Thymus (tissue), 14 donors: ENCODE results near the gene PALD1. TPM values are rescaled to one million over a fixed set of nuclear protein-coding genes. Genes with fewer than 3 reads are reported as not detected.

Experiments
- DNase-seq, 9 donors: peaks; one replicate each; pipeline ENCODE4 v3.0.0-alpha.2; 2013; ENCODE audit warnings: low spot score in 9 of 9, low read depth in 6 of 9, missing footprints in 1 of 9
- H3K27ac ChIP-seq, 2 donors: one replicate each; pipeline ENCODE4 v1.5.1; 2013; ENCODE audit warnings: control low read depth in 1 of 2, low read depth in 1 of 2, low read length in 1 of 2, mild to moderate bottlenecking in 1 of 2, moderate library complexity in 1 of 2
- H3K27me3 ChIP-seq, 2 donors: one replicate each; pipeline ENCODE4 v1.5.1; 2013; ENCODE audit warnings: low read length in 1 of 2; ENCODE audit not compliant: control insufficient read depth in 2 of 2, insufficient read depth in 1 of 2
- H3K36me3 ChIP-seq, 2 donors: one replicate each; pipeline ENCODE4 v1.5.1; 2013; ENCODE audit warnings: low read length in 1 of 2, mild to moderate bottlenecking in 1 of 2, moderate library complexity in 1 of 2; ENCODE audit not compliant: control insufficient read depth in 2 of 2, insufficient read depth in 2 of 2
- H3K4me1 ChIP-seq, 2 donors: one replicate each; pipeline ENCODE4 v1.5.1; 2013; ENCODE audit warnings: low read length in 2 of 2; ENCODE audit not compliant: control insufficient read depth in 2 of 2, insufficient read depth in 2 of 2
- H3K4me3 ChIP-seq, 2 donors: one replicate each; pipeline ENCODE4 v1.5.1; 2013; ENCODE audit warnings: low read length in 2 of 2, control low read depth in 1 of 2, mild to moderate bottlenecking in 1 of 2
- H3K9me3 ChIP-seq, 2 donors: one replicate each; pipeline ENCODE4 v1.5.1; 2013; ENCODE audit warnings: low read length in 1 of 2, mild to moderate bottlenecking in 1 of 2; ENCODE audit not compliant: control insufficient read depth in 2 of 2, insufficient read depth in 1 of 2
- WGBS: extraction: QIAGEN DNeasy Blood & Tissue Kit; methylation state at CpG from one replicate; pipeline ENCODE4 v1.1.7; 2013; 5-methylcytosine and 5-hydroxymethylcytosine counted together
- long read RNA-seq, 10 donors: transcript quantifications; one replicate each; lab custom pipeline, GENCODE V29; 2026
- polyA plus RNA-seq: library from polyadenylated mRNA; stranded (reverse); fragments of 200-250 nt; gene quantifications from one replicate; pipeline ENCODE4 v1.2.3, GENCODE V29; 2013
- total RNA-seq: library from RNA; stranded (reverse); fragments of 120-200 nt; gene quantifications from one replicate; pipeline ENCODE4 v1.2.4, GENCODE V29; 2013
- donor health status: healthy.

PALD1 gene
- total RNA-seq, result 7.3 TPM
- 10.3 TPM for polyA plus RNA-seq
- long read RNA-seq, donor 1, result 0 reads
- long read RNA-seq, donor 2, result 0 reads
- long read RNA-seq, donor 3, result 0 reads
- long read RNA-seq, donor 4, partial matches to known transcripts, result 5 of 5 reads
- long read RNA-seq, donor 4, other reads (novel, unspliced or antisense), result 0 of 5 reads
- long read RNA-seq, donor 5, result 0 reads
- long read RNA-seq, donor 6, result 0 reads
- long read RNA-seq, donor 7, result 0 reads
- long read RNA-seq, donor 8, result 0 reads
- long read RNA-seq, donor 9, result 0 reads
- long read RNA-seq, donor 10, result 0 reads

DNA sequence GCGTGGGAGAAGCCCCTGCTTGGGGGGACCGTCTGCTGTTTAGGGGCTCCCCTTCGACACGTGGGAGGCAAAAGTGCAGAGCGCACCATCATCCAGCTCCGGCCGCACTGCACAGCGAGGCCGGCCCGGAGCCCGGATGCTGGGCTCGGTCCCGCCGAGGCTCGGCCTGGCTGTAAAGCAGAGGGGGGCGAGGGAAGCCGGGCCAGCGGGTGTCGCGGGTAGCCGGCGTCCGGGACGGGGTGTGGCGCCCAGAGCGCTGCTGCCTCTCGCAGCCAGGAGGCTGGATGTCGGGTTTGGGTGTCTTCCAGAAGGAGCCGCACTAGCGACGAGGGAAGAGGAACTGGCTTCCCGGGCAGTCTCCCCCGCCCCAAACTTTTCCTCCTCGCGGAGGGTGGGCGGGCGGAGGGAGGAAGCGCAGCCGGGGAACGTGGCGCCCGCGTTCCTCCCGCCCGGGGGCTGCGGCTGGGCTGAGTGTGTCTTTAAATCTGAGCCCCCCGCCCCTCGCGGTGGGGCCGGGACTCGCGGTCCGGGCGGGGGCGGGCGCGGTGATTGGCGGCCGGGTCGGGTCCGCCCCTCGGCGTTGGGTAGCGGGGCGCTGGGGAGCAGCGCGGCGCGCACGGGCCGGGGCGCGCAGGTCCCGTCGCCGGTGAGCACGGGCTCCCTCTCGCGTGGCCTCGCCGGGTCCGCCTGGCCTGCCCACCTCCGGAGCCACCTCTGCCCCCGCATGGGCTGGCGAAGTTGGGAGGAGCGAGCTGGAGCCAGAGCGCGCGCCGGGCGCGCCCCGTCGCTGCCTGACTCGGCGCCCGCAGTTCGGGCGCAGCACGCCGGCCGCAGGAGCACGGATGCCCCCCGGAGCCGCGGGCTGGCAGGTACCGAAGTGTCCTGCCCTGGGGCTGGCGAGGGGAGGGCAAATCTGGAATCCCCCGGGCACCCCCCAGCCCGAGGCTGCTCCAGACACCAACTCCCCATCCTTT is at the start of gene PALD1:
TSS of gene PALD1 (plus strand) at position 577 of the 974 bp plus-strand sequence. CDS start 47,185 bp downstream, outside the sequence.
- Histone ChIP-seq H3K4me1 (peaks cover 34 to 51% of the 10 kb centered on the region in 2 donors), H3K27me3 (peaks cover 9 to 40% of the 10 kb centered on the region in 2 donors), H3K4me3 (peak within 1 kb of the TSS; percentile 48 to 56), H3K9me3 (no peaks in the 10 kb centered on the region), H3K27ac (peak within 1 kb of the TSS in 1 of 2 donors; percentile 47), H3K36me3 (no peaks in the 10 kb centered on the region)
- under 1% methylated on average over 110 of the region's 110 CpGs for WGBS
- DNase-seq, result peak in 3 of 9 donors; percentile 38 to 66 (median 47)

DNA sequence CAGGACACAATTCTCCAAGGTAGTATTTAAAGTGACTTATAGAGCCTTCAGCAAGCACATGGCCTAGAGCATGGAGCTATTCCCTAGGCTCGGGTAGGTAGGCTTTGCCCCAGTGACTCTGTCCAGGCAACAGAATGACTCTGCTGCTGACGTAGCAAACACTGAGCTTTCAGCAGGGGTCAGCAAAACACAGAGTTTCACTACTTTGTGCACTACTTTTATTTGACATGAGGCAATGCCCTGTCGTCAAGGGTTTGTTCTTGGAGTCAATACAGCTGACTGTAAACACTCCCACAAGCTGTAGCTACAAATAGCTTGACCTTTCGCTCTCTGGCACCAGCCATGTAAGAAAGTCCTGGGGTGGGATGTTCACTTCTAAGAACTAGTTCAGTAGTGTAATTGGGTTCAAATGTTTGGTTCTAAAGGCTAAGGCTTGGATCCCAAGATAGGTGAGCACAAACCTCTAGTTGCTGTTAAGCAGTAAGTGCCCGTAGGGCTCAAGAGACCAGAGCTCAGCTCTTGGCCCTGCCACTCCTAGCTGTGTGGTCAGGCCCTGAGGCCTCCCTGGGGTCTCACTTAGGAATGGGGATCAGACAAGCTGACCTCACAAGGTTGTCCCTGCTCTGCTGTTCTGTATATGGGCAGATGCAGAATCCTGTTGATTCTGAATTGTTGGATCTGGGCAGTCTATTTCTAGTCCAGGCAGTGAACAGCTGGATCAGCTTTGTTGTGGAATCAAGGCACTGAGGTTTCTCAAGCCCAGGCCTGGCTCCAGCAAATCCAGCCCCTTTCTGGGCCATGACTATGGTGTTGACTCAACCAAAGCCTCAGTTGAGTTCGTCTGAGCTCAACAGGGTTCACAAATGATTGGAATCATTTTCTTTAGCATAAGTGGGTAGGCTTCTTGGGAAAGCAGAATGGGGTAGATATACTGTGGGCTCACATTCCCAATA is 47.8 kb upstream of the PALD1 start:
- 87% methylated on average over 6 of the region's 6 CpGs for WGBS
- Histone ChIP-seq H3K36me3 (peaks cover 34 to 35% of the 10 kb centered on the region in 2 donors), H3K4me1 (no peaks in the 10 kb centered on the region), H3K27me3 (no peaks in the 10 kb centered on the region), H3K9me3 (no peaks in the 10 kb centered on the region), H3K4me3 (no peak overlapping the region), H3K27ac (no peak overlapping the region)
- peak in 1 of 9 donors; percentile 10 for DNase-seq

DNA sequence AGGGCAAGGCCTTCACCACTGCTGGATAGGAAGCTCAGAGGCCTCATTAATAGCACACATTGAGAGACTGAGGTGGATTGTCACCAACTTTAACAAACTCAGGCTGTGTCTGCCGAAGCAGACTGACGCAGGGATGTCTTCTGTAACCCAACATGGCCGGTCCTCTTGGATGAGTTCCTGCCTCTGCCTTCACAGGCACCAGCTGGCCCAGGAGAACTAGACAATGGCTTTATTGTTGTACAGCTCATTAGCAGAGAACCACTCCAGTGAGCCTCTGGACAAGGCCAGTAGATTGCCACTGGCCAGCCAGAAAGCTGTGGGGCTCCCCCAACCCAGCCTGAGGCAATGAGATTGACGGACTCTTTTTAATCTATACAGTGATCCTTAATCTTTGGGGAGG is 46.5 kb upstream of the PALD1 start:
- no peak for DNase-seq
- Histone ChIP-seq H3K4me3 (no peak overlapping the region), H3K9me3 (no peaks in the 10 kb centered on the region), H3K27ac (no peak overlapping the region), H3K27me3 (peaks cover 0 to 2% of the 10 kb centered on the region in 2 donors), H3K36me3 (peaks cover 24 to 26% of the 10 kb centered on the region in 2 donors), H3K4me1 (no peaks in the 10 kb centered on the region)
- WGBS, result 74% methylated on average over 4 of the region's 4 CpGs

DNA sequence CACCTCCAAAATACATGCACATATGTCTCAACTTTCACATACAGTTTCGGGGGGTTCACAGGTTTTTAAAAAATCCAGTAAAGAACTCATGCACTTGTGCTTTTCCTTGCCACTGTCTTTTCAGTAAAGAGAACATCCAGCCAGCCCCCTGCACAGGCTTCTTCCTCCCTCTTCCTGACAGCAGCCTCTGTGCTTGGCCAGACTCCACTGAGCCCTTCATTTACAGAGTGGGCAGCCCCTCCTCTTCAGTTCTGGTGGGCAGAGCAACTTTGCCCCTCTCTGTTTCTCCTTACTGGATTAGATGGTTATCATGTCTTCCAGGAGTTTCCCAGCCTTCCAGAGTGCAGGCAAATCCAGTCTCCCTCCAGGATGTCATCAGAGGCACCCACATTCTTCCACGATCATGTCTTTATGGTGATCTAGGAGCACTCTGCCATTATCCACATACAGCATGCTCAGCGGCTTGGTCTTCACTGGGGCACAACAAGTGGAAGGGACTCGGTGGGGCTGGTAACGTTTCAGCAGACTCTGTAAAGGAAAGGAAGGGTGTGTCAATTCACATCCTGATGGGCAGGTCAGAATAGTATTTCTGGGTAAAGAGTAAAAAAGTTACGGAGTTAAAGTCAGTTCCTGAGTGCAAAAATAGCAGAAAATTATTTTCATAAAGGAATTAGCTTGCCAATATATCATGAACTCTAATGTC is 45.9 kb upstream of the PALD1 start:
- Histone ChIP-seq H3K36me3 (peaks cover 18 to 26% of the 10 kb centered on the region in 2 donors), H3K9me3 (no peaks in the 10 kb centered on the region), H3K4me3 (no peak overlapping the region), H3K27me3 (peaks cover 0 to 5% of the 10 kb centered on the region in 2 donors), H3K27ac (no peak overlapping the region), H3K4me1 (no peaks in the 10 kb centered on the region)
- DNase-seq, result no peak
- WGBS, result 71% methylated on average over 6 of the region's 6 CpGs

DNA sequence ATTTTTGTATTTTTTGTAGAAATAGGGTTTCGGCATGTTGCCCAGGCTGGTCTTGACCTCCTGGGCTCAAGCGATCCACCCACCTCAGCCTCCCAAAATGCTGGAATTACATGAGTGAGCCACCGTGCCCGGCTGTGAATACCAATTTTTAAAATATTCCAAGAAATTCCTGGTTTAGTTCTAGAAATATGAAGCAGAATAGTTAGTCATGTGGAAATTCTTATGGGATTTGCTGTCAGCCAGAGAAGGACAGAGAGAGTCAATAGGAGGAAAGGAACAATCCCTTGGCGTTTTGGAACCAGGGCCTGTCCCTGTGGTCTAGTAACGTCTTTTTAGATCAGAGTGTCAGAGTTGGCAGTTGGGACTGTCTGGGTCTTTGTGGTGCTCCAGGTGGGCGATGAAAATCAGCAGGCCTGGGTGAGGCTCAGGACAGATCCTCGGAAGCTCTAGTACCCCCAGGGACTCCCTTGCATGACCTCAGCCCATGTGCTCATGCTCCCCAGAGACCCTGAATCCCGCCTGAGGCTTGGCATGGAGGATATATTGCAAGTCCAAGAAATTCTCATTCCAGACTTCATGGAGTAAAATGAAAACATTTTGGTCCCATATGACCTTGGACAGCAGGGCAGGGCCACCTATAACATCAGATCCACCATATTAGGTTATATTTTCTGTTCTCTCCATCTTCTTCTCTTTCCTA is 44.8 kb upstream of the PALD1 start:
- Histone ChIP-seq H3K27ac (no peak overlapping the region), H3K4me3 (no peak overlapping the region), H3K27me3 (peaks cover 0 to 14% of the 10 kb centered on the region in 2 donors), H3K9me3 (no peaks in the 10 kb centered on the region), H3K36me3 (peaks cover 8 to 20% of the 10 kb centered on the region in 2 donors), H3K4me1 (no peaks in the 10 kb centered on the region)
- DNase-seq, result no peak
- whole genome bisulfite sequencing, result 96% methylated on average over 9 of the region's 9 CpGs

DNA sequence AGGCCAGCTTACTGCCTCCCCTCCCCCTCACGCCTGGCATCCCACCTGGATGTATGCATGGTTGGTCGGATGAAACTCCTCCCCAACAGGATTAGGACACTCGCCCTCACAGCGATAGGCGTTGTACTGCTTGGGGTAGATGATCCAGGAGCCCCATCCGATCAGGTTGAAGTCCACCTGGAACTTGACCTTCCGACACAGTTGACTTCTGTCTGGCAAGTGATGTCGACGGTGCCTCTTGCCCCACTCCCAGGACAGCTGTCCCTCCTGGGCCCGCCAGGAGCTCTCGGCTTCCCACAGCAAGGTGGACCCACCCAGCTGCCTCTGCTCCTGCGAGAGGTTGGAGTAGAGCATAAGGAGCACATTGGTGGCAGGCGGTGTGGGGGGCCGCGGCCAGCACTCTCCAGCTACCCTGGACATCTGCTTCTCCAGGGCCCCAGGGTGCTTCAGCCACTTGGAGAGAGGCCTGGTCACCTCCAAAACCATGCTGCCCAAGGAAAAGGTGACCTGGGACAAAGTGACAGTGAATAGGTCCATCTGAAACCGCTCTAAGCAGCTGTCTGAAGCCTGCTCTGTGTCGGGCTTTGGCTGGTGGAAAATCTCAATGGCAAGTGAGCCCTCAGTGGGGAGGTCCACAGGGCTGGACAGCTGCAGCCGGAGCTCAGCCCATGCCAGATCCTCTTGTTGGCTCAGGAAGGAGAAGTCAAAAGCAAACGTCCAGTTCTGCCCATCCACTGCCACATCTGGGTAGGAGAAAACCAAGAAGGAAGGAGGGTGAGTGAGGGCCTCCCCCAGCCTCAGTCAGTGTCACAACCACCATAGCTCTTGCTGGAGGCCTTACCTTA is 43.1 kb upstream of the PALD1 start:
- DNase-seq, result no peak
- no peaks in the 10 kb centered on the region for H3K9me3 ChIP-seq
- no peak overlapping the region for H3K4me3 ChIP-seq
- H3K4me1 ChIP-seq, result peaks cover 0 to under 1% of the 10 kb centered on the region in 2 donors
- H3K36me3 ChIP-seq, result peaks cover under 1 to 13% of the 10 kb centered on the region in 2 donors
- 98% methylated on average over 19 of the region's 19 CpGs for WGBS
- no peak overlapping the region for H3K27ac ChIP-seq
- peaks cover 14 to 31% of the 10 kb centered on the region in 2 donors for H3K27me3 ChIP-seq

DNA sequence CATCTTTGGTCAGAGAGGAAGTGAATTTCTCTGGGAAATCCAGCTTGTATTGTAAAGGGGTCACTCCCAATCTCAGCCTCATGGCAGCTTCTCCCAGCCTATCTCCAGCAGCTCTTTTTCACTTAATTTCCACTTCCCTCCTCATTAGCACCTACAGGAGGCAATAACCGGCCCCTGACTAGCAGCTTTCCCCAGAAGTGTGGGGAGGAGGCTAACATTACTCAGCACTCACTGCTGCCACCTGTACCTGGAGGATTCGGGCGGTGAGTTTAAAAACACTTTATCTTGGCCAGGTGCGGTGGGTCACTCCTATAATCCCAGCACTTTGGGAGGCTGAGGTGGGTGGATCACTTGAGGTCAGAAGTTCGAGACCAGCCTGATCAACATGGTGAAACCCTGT is 40.8 kb upstream of the PALD1 start:
- H3K27ac ChIP-seq, result no peak overlapping the region
- 67% methylated on average over 5 of the region's 5 CpGs for WGBS

More for the DNA sequence above, 40.8 kb upstream of the PALD1 start:
- Histone ChIP-seq H3K4me1 (peaks cover 4 to 7% of the 10 kb centered on the region in 2 donors), H3K9me3 (peaks cover 0 to 6% of the 10 kb centered on the region in 2 donors), H3K27me3 (peaks cover 35 to 54% of the 10 kb centered on the region in 2 donors), H3K4me3 (no peak overlapping the region), H3K36me3 (peaks cover 0 to 7% of the 10 kb centered on the region in 2 donors)
- DNase-seq, result no peak
